Mucosa of rectum (tissue), 2 donors: Measurements from ENCODE around the gene PXDN.

ENCODE experiments used
- H3K27ac ChIP-seq, 2 donors: one replicate each; pipeline ENCODE4 v1.7.0; 2013; ENCODE audit warnings: inconsistent platforms in 2 of 2, low read depth in 2 of 2, low read length in 2 of 2
- H3K27me3 ChIP-seq, 2 donors: one replicate each; pipeline ENCODE4 v1.7.0; 2013; ENCODE audit warnings: low read length in 2 of 2; ENCODE audit not compliant: control insufficient read depth in 2 of 2, insufficient read depth in 2 of 2
- H3K36me3 ChIP-seq, 2 donors: one replicate each; pipeline ENCODE4 v1.7.0; 2013; ENCODE audit warnings: low read length in 2 of 2; ENCODE audit not compliant: control insufficient read depth in 2 of 2, insufficient read depth in 2 of 2
- H3K4me1 ChIP-seq, 2 donors: one replicate each; pipeline ENCODE4 v1.7.0; 2013; ENCODE audit warnings: low read length in 2 of 2, mild to moderate bottlenecking in 1 of 2; ENCODE audit not compliant: control insufficient read depth in 2 of 2, insufficient read depth in 2 of 2
- H3K4me3 ChIP-seq, 2 donors: one replicate each; pipeline ENCODE4 v1.7.0; 2013; ENCODE audit warnings: low read length in 2 of 2
- H3K9ac ChIP-seq, 2 donors: one replicate each; pipeline ENCODE4 v1.7.0; 2013; ENCODE audit warnings: low read length in 2 of 2, low read depth in 1 of 2, mild to moderate bottlenecking in 1 of 2
- H3K9me3 ChIP-seq, 2 donors: one replicate each; pipeline ENCODE4 v1.7.0; 2013; ENCODE audit warnings: low read length in 2 of 2; ENCODE audit not compliant: control insufficient read depth in 2 of 2
- donor health status: healthy.
- donor health status: Normal muscosa, but diverticular disease.

The PXDN gene

GRCh38 chr2:1635823-1636222 is 108.5 kb downstream of the PXDN start:
- peaks cover 0 to 6% of the 10 kb centered on the region in 2 donors for H3K36me3 ChIP-seq
- no peak overlapping the region for H3K9ac ChIP-seq
- no peak overlapping the region for H3K4me3 ChIP-seq
- H3K9me3 ChIP-seq: no peaks in the 10 kb centered on the region
- H3K27ac ChIP-seq: no peak overlapping the region
- no peaks in the 10 kb centered on the region for H3K27me3 ChIP-seq
- peaks cover 13 to 28% of the 10 kb centered on the region in 2 donors for H3K4me1 ChIP-seq

DNA sequence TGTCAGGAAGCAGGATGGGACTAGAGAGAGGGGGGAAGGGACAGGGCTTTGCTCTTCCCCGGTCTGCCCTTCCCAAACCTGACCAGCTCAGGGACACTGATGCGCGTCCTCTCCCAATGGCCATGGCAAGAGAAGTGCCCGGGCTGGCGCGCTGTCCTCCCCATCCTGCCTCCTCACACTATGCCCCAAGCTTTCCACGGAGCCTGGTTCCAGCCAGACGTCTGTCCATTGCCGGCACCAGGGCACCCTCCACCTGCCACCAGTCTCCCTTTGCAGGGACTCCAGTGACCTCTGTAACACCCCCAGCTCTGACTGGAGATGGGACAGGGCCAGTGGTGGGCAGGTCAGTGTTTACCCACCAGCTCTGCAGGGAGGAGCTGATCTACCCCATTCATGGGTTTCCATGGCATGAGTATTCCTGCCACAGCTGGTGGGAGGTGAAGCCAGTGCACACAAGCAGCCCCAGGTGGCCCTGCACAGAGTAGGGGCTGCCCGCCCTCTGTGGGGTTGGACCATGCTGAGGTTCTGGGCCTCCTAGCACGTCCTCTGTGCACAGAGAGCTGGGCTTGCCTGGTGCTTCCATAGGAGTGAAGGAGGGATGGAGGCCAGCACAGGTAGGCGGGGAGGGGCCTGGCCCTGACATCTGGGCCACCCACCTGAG is 109.5 kb downstream of the PXDN start:
- H3K4me3 ChIP-seq: no peak overlapping the region
- no peak overlapping the region for H3K9ac ChIP-seq
- no peaks in the 10 kb centered on the region for H3K27me3 ChIP-seq
- no peaks in the 10 kb centered on the region for H3K9me3 ChIP-seq
- H3K36me3 ChIP-seq: peaks cover 0 to 6% of the 10 kb centered on the region in 2 donors
- peaks cover 8 to 21% of the 10 kb centered on the region in 2 donors for H3K4me1 ChIP-seq
- H3K27ac ChIP-seq: no peak overlapping the region

DNA sequence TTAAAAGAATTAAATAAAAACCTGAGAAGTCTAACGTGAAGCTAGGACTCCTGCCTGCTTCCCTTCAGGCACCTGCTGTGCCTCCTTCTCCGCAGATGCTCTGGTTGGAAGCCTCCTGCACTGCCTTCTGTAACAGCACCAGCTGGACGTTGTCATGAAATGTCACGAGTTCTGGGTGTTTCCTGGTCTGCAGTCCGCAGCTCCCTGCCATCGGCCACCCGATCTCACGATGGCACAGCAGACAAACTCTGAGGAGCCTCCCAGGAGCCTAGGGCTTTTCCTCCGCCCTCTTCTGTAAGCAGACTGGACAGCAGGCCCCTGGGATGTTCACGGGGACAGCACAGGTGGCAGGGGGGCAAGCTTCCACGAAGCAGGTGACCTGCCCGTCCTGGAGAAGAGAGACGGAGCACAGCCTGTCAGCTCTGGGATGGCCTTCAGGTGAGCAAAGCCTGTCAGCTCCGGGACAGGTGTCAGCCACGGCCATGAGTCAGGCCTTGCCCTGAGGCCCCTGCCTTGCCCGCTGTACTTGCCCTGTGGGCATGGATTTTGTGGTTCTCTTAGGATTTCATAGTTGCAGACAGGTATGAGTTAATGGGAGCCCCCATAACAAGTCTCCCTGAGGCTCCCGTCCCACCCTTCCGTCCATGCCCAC is 110.3 kb downstream of the PXDN start:
- H3K9ac ChIP-seq: no peak overlapping the region
- no peak overlapping the region for H3K27ac ChIP-seq
- H3K9me3 ChIP-seq: peaks cover 0 to 3% of the 10 kb centered on the region in 2 donors
- H3K36me3 ChIP-seq: peaks cover 0 to 6% of the 10 kb centered on the region in 2 donors
- no peak overlapping the region for H3K4me3 ChIP-seq
- H3K4me1 ChIP-seq: peaks cover 8 to 21% of the 10 kb centered on the region in 2 donors
- no peaks in the 10 kb centered on the region for H3K27me3 ChIP-seq

GRCh38 chr2:1633092-1633671 is 111.1 kb downstream of the PXDN start:
- H3K4me1 ChIP-seq: peaks cover 8 to 21% of the 10 kb centered on the region in 2 donors
- H3K27ac ChIP-seq: no peak overlapping the region
- no peak overlapping the region for H3K4me3 ChIP-seq
- peaks cover 0 to 6% of the 10 kb centered on the region in 2 donors for H3K36me3 ChIP-seq
- H3K27me3 ChIP-seq: no peaks in the 10 kb centered on the region
- H3K9ac ChIP-seq: no peak overlapping the region
- H3K9me3 ChIP-seq: peaks cover 0 to 3% of the 10 kb centered on the region in 2 donors

GRCh38 chr2:1632510-1632909 is 111.8 kb downstream of the PXDN start:
- Histone ChIP-seq H3K9me3 (peaks cover 0 to 3% of the 10 kb centered on the region in 2 donors), H3K27ac (peak overlapping the region; percentile 79 to 83), H3K36me3 (peaks cover 0 to 6% of the 10 kb centered on the region in 2 donors), H3K9ac (no peak overlapping the region), H3K4me1 (peaks cover 8 to 21% of the 10 kb centered on the region in 2 donors), H3K4me3 (no peak overlapping the region), H3K27me3 (no peaks in the 10 kb centered on the region)

DNA sequence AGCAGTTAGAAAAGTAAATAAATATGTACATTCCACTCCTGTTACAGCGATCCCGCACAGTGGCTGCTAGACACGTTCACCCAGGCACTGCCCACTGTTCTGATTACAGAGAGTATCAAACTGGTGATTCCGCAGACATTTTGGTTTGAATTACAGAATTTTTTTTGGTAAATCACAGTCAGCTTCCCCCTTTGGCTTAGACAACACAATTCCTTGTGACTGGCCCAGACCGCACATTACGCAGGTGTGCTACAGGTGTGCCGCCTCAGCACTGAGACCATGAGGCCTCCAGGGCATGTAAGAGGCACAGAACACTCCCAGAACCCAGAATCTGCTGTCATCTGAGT is 112.3 kb downstream of the PXDN start:
- H3K9ac ChIP-seq: no peak overlapping the region
- no peaks in the 10 kb centered on the region for H3K27me3 ChIP-seq
- H3K4me1 ChIP-seq: peaks cover 8 to 21% of the 10 kb centered on the region in 2 donors
- H3K27ac ChIP-seq: peak overlapping the region; percentile 79 to 83
- H3K36me3 ChIP-seq: peaks cover 0 to 6% of the 10 kb centered on the region in 2 donors
- H3K9me3 ChIP-seq: peaks cover 0 to 3% of the 10 kb centered on the region in 2 donors
- H3K4me3 ChIP-seq: no peak overlapping the region

DNA sequence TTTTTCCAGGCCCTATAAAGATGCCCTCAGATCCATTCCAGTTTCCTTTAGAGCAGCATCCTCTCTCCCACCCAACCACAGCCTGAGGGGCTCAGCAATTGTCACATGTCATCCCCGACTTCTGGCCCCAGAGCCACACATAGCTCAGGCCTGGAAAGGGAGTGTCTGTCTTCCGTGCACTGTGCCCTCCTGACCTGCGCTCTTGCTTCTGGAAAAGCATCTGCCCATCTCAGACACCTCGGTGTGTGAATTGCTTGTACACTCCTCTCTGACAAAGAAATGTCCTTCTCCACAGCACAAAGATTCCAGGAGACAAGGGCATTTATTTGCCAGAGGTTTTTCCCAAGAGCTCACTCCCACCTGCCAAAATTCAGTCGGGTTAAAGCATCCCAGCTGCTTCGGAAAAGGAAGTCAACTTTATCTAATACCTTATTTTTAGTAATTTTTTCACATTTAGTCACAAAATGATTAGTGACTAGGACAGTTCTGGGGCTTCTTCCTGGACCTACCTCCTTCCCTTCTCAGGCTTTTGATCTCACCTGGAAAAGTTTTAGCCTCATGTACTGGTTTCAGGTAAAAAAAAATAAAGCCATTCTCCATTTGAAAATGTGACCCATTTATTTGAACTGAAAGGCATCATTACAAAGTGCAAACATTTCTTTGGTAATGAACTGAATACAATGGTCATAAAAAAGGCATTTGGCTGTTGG is 112.9 kb downstream of the PXDN start:
- peaks cover 0 to 6% of the 10 kb centered on the region in 2 donors for H3K36me3 ChIP-seq
- H3K4me1 ChIP-seq: peaks cover 8 to 21% of the 10 kb centered on the region in 2 donors
- H3K27ac ChIP-seq: peak overlapping the region; percentile 79 to 83
- H3K27me3 ChIP-seq: no peaks in the 10 kb centered on the region
- no peak overlapping the region for H3K4me3 ChIP-seq
- peaks cover 0 to 3% of the 10 kb centered on the region in 2 donors for H3K9me3 ChIP-seq
- peak overlapping the region in 1 of 2 donors; percentile 3 for H3K9ac ChIP-seq

DNA sequence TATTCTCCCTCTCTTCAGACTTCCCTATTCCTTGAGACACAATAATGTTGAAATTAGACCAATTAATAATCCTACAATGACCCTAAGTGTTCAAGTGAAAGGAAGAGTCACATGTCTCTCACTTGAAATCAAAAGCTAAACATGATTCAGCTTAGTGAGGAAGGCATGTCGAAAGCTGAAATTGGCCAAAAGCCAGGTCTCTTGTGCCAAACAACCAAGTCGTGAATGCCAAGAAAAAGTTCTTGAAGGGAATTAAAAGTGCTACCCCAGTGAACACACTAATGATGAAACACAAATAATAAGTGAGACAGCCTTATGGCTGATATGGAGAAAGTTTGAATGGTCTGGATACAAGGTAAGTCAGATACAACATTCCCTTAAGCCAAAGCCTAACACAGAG is 115.4 kb downstream of the PXDN start:
- Histone ChIP-seq H3K4me1 (peaks cover 8 to 21% of the 10 kb centered on the region in 2 donors), H3K27ac (no peak overlapping the region), H3K9ac (no peak overlapping the region), H3K36me3 (peaks cover 0 to 2% of the 10 kb centered on the region in 2 donors), H3K9me3 (peaks cover 0 to 3% of the 10 kb centered on the region in 2 donors), H3K4me3 (no peak overlapping the region), H3K27me3 (no peaks in the 10 kb centered on the region)

GRCh38 chr2:1627628-1628381 is 116.5 kb downstream of the PXDN start:
- H3K9me3 ChIP-seq: peaks cover 0 to 3% of the 10 kb centered on the region in 2 donors
- H3K9ac ChIP-seq: no peak overlapping the region
- no peak overlapping the region for H3K4me3 ChIP-seq
- peaks cover 8 to 15% of the 10 kb centered on the region in 2 donors for H3K4me1 ChIP-seq
- H3K27ac ChIP-seq: no peak overlapping the region
- no peaks in the 10 kb centered on the region for H3K27me3 ChIP-seq
- no peaks in the 10 kb centered on the region for H3K36me3 ChIP-seq
